ENCODE results near the gene CRADD.

- TF ChIP-seq CTCF (IDR thresholded peaks at IDR 0.05) (no peak), POLR2A (IDR thresholded peaks at IDR 0.05) (no peak), POLR2AphosphoS5 (IDR thresholded peaks at IDR 0.05) (no peak)
Measured at GRCh38 chr12:93938317-93938716, 261.1 kb downstream of the CRADD start.

Data from suprapubic skin (tissue), 4 donors.